K562 (cell line): ENCODE data around the gene ITGA7. TPM values are rescaled to one million over a fixed set of nuclear protein-coding genes. Genes with fewer than 3 reads are reported as not detected.

Source experiments
- BRF1 ChIP-seq: IDR thresholded peaks from 3 replicates; pipeline ENCODE4 v1.6.1; 2011; ENCODE audit warnings: borderline replicate concordance, mild to moderate bottlenecking; ENCODE audit not compliant: insufficient read length; ENCODE audit errors: extremely low read depth
- CREM ChIP-seq: IDR thresholded peaks from 2 replicates; pipeline ENCODE4 v1.6.1; 2014; ENCODE audit warnings: antibody characterized with exemption, low read depth
- FIP1L1 ChIP-seq: fragments of 200-400 bp; formaldehyde crosslinking; IDR thresholded peaks from 2 replicates; pipeline ENCODE4 v1.6.1; 2018; ENCODE audit warnings: mild to moderate bottlenecking, low read depth, low read length; ENCODE audit not compliant: poor library complexity, severe bottlenecking
- ZNF12 ChIP-seq: sonication (generic); formaldehyde crosslinking; IDR thresholded peaks from 2 replicates; pipeline ENCODE4 v1.4.0; 2020; ENCODE audit warnings: mild to moderate bottlenecking, missing genetic modification reagents
- ZNF318 ChIP-seq, 2 experiments: fragments of 450-650 bp; IDR thresholded peaks; 2 replicates each; pipeline ENCODE4 v1.6.1; 2016; ENCODE audit warnings: mild to moderate bottlenecking in 2 of 2, borderline replicate concordance in 1 of 2, low read depth in 1 of 2, moderate library complexity in 1 of 2
- ZNF586 ChIP-seq: fragments of 450-650 bp; formaldehyde crosslinking; conservative IDR thresholded peaks from 2 replicates; pipeline ENCODE4 v1.4.0; 2020; ENCODE audit warnings: mild to moderate bottlenecking, moderate library complexity
- ZNF644 ChIP-seq: fragments of 200-800 bp; sonication (Bioruptor generic); IDR thresholded peaks from 2 replicates; pipeline ENCODE4 v1.6.1; 2016; ENCODE audit warnings: low read depth, missing genetic modification characterization, missing compliant biosample characterization
- ZSCAN32 ChIP-seq: fragments of 450-650 bp; formaldehyde crosslinking; IDR thresholded peaks from 2 replicates; pipeline ENCODE4 v1.4.0; 2020; ENCODE audit warnings: mild to moderate bottlenecking, moderate library complexity
- polyA plus RNA-seq, 8 experiments: library from polyadenylated mRNA; depleted of rRNA in 4 of 8; stranded (reverse) in 5 of 8; unstranded in 3 of 8; fragments of >200 nt; fragmentation: Nextera tagmentation in 2 of 8; fragmentation: Illumina TruSeq in 1 of 8; extraction: Ambion mirVana in 2 of 8; extraction: Trizol in 1 of 8; gene quantifications; 2 replicates each; pipeline versions ENCODE4 v1.2.1 to v1.2.3, GENCODE V29; 2011 to 2014; ENCODE audit warnings: inconsistent platforms in 1 of 8, missing spikeins in 1 of 8
- total RNA-seq, 7 experiments: library from RNA; depleted of rRNA in 6 of 7; stranded (reverse); fragments of >200 nt in 6 of 7; fragmentation: Illumina TruSeq in 2 of 7; extraction: Trizol in 2 of 7; gene quantifications; 2 replicates each; pipeline versions ENCODE4 v1.2.1 to v1.2.3, GENCODE V29; 2011 to 2021; ENCODE audit warnings: low replicate concordance in 1 of 7
- TF ChIP-seq, protein P1 (sequence below): fragments of 250-450 bp; sonication (Bioruptor Pico); IDR thresholded peaks from 2 replicates; pipeline ENCODE4 v1.4.0; 2020
- TF ChIP-seq, protein P2 (sequence below): fragments of 450-650 bp; formaldehyde crosslinking; IDR thresholded peaks from 2 replicates; pipeline ENCODE4 v1.4.0; 2020; ENCODE audit warnings: mild to moderate bottlenecking, moderate library complexity

ITGA7 gene
- total and polyA plus RNA-seq, 9 of the 15 experiments (the other 6 are each of a cell fraction or from before 2014, with no cell fraction given), result 0.11 to 2.3 (median 0.56) TPM; not detected in 1

- TF ChIP-seq, protein P1, sequence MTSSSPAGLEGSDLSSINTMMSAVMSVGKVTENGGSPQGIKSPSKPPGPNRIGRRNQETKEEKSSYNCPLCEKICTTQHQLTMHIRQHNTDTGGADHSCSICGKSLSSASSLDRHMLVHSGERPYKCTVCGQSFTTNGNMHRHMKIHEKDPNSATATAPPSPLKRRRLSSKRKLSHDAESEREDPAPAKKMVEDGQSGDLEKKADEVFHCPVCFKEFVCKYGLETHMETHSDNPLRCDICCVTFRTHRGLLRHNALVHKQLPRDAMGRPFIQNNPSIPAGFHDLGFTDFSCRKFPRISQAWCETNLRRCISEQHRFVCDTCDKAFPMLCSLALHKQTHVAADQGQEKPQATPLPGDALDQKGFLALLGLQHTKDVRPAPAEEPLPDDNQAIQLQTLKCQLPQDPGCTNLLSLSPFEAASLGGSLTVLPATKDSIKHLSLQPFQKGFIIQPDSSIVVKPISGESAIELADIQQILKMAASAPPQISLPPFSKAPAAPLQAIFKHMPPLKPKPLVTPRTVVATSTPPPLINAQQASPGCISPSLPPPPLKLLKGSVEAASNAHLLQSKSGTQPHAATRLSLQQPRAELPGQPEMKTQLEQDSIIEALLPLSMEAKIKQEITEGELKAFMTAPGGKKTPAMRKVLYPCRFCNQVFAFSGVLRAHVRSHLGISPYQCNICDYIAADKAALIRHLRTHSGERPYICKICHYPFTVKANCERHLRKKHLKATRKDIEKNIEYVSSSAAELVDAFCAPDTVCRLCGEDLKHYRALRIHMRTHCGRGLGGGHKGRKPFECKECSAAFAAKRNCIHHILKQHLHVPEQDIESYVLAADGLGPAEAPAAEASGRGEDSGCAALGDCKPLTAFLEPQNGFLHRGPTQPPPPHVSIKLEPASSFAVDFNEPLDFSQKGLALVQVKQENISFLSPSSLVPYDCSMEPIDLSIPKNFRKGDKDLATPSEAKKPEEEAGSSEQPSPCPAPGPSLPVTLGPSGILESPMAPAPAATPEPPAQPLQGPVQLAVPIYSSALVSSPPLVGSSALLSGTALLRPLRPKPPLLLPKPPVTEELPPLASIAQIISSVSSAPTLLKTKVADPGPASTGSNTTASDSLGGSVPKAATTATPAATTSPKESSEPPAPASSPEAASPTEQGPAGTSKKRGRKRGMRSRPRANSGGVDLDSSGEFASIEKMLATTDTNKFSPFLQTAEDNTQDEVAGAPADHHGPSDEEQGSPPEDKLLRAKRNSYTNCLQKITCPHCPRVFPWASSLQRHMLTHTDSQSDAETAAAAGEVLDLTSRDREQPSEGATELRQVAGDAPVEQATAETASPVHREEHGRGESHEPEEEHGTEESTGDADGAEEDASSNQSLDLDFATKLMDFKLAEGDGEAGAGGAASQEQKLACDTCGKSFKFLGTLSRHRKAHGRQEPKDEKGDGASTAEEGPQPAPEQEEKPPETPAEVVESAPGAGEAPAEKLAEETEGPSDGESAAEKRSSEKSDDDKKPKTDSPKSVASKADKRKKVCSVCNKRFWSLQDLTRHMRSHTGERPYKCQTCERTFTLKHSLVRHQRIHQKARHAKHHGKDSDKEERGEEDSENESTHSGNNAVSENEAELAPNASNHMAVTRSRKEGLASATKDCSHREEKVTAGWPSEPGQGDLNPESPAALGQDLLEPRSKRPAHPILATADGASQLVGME (CRISPR knock-in tag), result 0 out of 2 replicates have a peak, but pooled peaks have one; percentile 52
- TF ChIP-seq ZNF586 (no peak), CREM (peak; percentile 93), ZNF318 (IDR thresholded peaks at IDR 0.05; ENCODE audit: borderline replicate concordance in 1 of 2, low read depth in 1 of 2) (peak in 1 of 2 experiments; percentile 73; a peak in 2 of 4 replicates), ZNF644 (tag) (no peak), FIP1L1 (peak; percentile 61), ZSCAN32 (no peak), ZNF12 (CRISPR knock-in tag) (0 out of 2 replicates have a peak, but pooled peaks have one; percentile 26), BRF1 (no peak)
- TF ChIP-seq, protein P2, sequence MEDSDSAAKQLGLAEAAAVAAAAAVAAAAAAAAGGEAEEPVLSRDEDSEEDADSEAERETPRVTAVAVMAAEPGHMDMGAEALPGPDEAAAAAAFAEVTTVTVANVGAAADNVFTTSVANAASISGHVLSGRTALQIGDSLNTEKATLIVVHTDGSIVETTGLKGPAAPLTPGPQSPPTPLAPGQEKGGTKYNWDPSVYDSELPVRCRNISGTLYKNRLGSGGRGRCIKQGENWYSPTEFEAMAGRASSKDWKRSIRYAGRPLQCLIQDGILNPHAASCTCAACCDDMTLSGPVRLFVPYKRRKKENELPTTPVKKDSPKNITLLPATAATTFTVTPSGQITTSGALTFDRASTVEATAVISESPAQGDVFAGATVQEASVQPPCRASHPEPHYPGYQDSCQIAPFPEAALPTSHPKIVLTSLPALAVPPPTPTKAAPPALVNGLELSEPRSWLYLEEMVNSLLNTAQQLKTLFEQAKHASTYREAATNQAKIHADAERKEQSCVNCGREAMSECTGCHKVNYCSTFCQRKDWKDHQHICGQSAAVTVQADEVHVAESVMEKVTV, result no peak
These were observed 21.5 kb upstream of the ITGA7 start, which contains the start of gene CD63 (continued) for GRCh38 chr12:55728939-55729818.
